Left lung (tissue), 10 donors: ENCODE measurements around the gene ALKBH1. TPM values are rescaled to one million over a fixed set of nuclear protein-coding genes. Genes with fewer than 3 reads are reported as not detected.

ENCODE experiments used
- ATAC-seq: fragments of 200-7000 bp; cut with Tn5 transposase; one replicate; pipeline ENCODE4 v1.9.1; 2020; ENCODE audit warnings: moderate library complexity
- DNase-seq, 4 donors: peaks; one replicate each; pipeline ENCODE4 v3.0.0-alpha.2; 2013 to 2020
- H3K27ac ChIP-seq, 2 donors: fragments of 200-600 bp; sonication (generic) in 1 of 2; one replicate each; pipeline versions ENCODE4 v1.5.0 to v1.8.0; 2020 to 2021
- H3K27me3 ChIP-seq, 2 donors: fragments of 200-600 bp; sonication (generic) in 1 of 2; one replicate each; pipeline versions ENCODE4 v1.5.0 to v1.8.0; 2020 to 2021
- H3K36me3 ChIP-seq, 2 donors: fragments of 200-600 bp; sonication (generic) in 1 of 2; one replicate each; pipeline versions ENCODE4 v1.5.0 to v1.8.0; 2020 to 2021
- H3K4me1 ChIP-seq, 2 donors: fragments of 200-600 bp; one replicate each; pipeline ENCODE4 v1.8.0; 2021
- H3K4me3 ChIP-seq, 2 donors: fragments of 200-600 bp; sonication (generic) in 1 of 2; one replicate each; pipeline versions ENCODE4 v1.5.0 to v1.8.0; 2020 to 2021; ENCODE audit warnings: mild to moderate bottlenecking in 1 of 2
- H3K9me3 ChIP-seq, 2 donors: fragments of 200-600 bp; sonication (generic) in 1 of 2; one replicate each; pipeline versions ENCODE4 v1.5.0 to v1.8.0; 2020 to 2021
- intact Hi-C, 2 donors: fragments of 100-400 bp; cut with DNase I; formaldehyde crosslinking; loops; one replicate each; pipeline versions ENCODE4 v1.11.2 to v1.14.2; 2022
- polyA plus RNA-seq, 6 donors: library from polyadenylated mRNA; unstranded; fragments of 120-200 nt; gene quantifications; one replicate each; pipeline ENCODE4 v1.2.1, GENCODE V29; 2013; ENCODE audit not compliant: insufficient read length in 6 of 6
- total RNA-seq, 2 donors: library from RNA; stranded (reverse); fragmentation: NEBNext Ultra II Directional; extraction: Animal tissue kit (Norgen Biotek cat#: 25700); gene quantifications; one replicate each; pipeline ENCODE4 v1.2.1, GENCODE V29; 2021
- TF ChIP-seq, protein P1 (sequence below), 2 donors: fragments of 200-600 bp; sonication (generic) in 1 of 2; IDR thresholded peaks; one replicate each; pipeline versions ENCODE4 v1.5.0 to v1.8.0; 2021; ENCODE audit warnings: antibody characterized with exemption in 2 of 2
- donor health status: DM: no; HTN: yes; CAD: no.
- donor health status: DM: no; HTN: no; CAD: no.

Gene ALKBH1
- total and polyA plus RNA-seq, 8 donors = 8.6 to 18.8 (median 14.9) TPM

DNA sequence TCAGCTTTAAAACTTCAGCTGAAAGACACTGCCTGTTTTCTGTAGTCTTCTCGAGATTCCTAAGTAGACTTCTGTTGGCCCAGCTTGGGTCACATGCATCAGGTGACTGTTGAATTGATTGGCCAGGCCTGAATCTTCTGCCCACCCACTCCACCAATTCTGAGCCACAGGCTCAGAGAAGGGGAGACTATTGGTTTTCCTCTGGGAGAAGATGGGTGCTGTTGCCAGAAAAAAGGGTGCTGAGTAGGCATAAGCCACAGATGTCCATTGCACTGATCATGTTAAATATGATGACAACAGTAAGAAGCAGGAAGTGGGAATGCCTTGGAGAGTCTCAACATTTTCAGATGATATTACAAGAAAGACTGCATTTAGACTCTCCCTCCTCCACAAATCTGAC is 84.6 kb downstream of the ALKBH1 start:
- TF ChIP-seq, protein P1, sequence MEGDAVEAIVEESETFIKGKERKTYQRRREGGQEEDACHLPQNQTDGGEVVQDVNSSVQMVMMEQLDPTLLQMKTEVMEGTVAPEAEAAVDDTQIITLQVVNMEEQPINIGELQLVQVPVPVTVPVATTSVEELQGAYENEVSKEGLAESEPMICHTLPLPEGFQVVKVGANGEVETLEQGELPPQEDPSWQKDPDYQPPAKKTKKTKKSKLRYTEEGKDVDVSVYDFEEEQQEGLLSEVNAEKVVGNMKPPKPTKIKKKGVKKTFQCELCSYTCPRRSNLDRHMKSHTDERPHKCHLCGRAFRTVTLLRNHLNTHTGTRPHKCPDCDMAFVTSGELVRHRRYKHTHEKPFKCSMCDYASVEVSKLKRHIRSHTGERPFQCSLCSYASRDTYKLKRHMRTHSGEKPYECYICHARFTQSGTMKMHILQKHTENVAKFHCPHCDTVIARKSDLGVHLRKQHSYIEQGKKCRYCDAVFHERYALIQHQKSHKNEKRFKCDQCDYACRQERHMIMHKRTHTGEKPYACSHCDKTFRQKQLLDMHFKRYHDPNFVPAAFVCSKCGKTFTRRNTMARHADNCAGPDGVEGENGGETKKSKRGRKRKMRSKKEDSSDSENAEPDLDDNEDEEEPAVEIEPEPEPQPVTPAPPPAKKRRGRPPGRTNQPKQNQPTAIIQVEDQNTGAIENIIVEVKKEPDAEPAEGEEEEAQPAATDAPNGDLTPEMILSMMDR (IDR thresholded peaks at IDR 0.05) = no peak
- DNase-seq (no peak), ATAC-seq (no peak)
- no peak overlapping the region for H3K4me3 ChIP-seq
- H3K9me3 ChIP-seq = no peaks in the 10 kb centered on the region
- H3K4me1 ChIP-seq = peaks cover 0 to 5% of the 10 kb centered on the region in 2 donors
- H3K36me3 ChIP-seq = no peaks in the 10 kb centered on the region
- intact Hi-C loops = no loop called here
- H3K27me3 ChIP-seq = no peaks in the 10 kb centered on the region
- no peak overlapping the region for H3K27ac ChIP-seq

Other genes starting within 250 kb of the ALKBH1 start
- gene AHSA1, start 249.9 kb downstream of the ALKBH1 start, total RNA-seq = 100 to 1,000 TPM; 111 to 150 TPM
- gene AHSA1, start 249.9 kb downstream of the ALKBH1 start, polyA plus RNA-seq = 100 to 1,000 TPM; 143 to 203 (median 182) TPM
- not detected for gene ISM2, start 209.2 kb downstream of the ALKBH1 start, total RNA-seq
- under 1 TPM in 1 of 6 donors, not detected in 5; 0.17 TPM for gene ISM2, start 209.2 kb downstream of the ALKBH1 start, polyA plus RNA-seq
- gene SPTLC2, start 91.4 kb downstream of the ALKBH1 start, total RNA-seq = 10 to 100 TPM; 40.7 to 44.0 TPM
- 10 to 100 TPM; 32.9 to 39.0 (median 36.5) TPM for gene SPTLC2, start 91.4 kb downstream of the ALKBH1 start, polyA plus RNA-seq
- gene SLIRP, start 80 bp upstream of the ALKBH1 start, total RNA-seq = 10 to 100 TPM; 69.7 to 93.9 TPM
- gene SLIRP, start 80 bp upstream of the ALKBH1 start, polyA plus RNA-seq = 10 to 100 TPM; 68.6 to 83.6 (median 75.1) TPM
- 10 to 100 TPM; 50.9 to 51.9 TPM for gene SNW1, start 53.1 kb upstream of the ALKBH1 start, total RNA-seq
- 10 to 100 TPM; 76.6 to 92.0 (median 82.9) TPM for gene SNW1, start 53.1 kb upstream of the ALKBH1 start, polyA plus RNA-seq
- 10 to 100 TPM in 1 of 2 donors, 1 to 10 TPM in 1; 9.4 to 10.3 TPM for gene ADCK1, start 92.1 kb upstream of the ALKBH1 start, total RNA-seq
- gene ADCK1, start 92.1 kb upstream of the ALKBH1 start, polyA plus RNA-seq = 1 to 10 TPM; 4.8 to 9.6 (median 6.1) TPM